ENCODE results near the gene KCNQ1. TPM values are rescaled to one million over a fixed set of nuclear protein-coding genes. Genes with fewer than 3 reads are reported as not detected.

Gene KCNQ1
- total and polyA plus RNA-seq, 2 donors (not counting 3 experiments of a cell fraction or from before 2014, with no cell fraction given) = 0.07 to 0.09 TPM

GRCh38 chr11:2537010-2537705, 92.3 kb downstream of the KCNQ1 start:
- intact Hi-C loops (cut with micrococcal nuclease) = loop anchor here (10.0 kb wide), 2 partner anchors 458 to 558 kb away; partner anchors contain the start of gene NAP1L4
- no peak for DNase-seq (ENCODE audit: low read depth, low spot score)

More at GRCh38 chr11:2537010-2537705, 92.3 kb downstream of the KCNQ1 start:
- ChIA-PET CTCF (interaction anchor here (8.5 kb wide), 1 partner anchor 349 kb away, joined by 711 read pairs; the partner anchor contains the start of gene CDKN1C), POLR2A (no interaction called here)
- Histone ChIP-seq H4K20me1 (replicated peaks; ENCODE audit: control insufficient read depth, extremely low read depth, insufficient read depth, low read length) (no peaks in the 10 kb centered on the region), H3K79me2 (ENCODE audit: control insufficient read depth, insufficient read depth, low read length) (no peaks in the 10 kb centered on the region), H3K4me3 (replicated peaks in 1 of 3; ENCODE audit: insufficient read depth in 1 of 3, low read depth in 1 of 3, low read length in 3 of 3) (no peak overlapping the region), H3K9me3 (replicated peaks; ENCODE audit: control insufficient read depth, insufficient read depth, low read length) (no peaks in the 10 kb centered on the region), H3K27me3 (ENCODE audit: control insufficient read depth in 2 of 2, insufficient read depth in 2 of 2, low read length in 2 of 2) (no peaks in the 10 kb centered on the region), H3K4me2 (ENCODE audit: insufficient read depth, low read length) (no peak overlapping the region), H3K27ac (ENCODE audit: insufficient read depth, low read depth, low read length) (no peak overlapping the region), H3K9ac (replicated peaks; ENCODE audit: extremely low read depth, insufficient read depth, low read length) (no peak overlapping the region), H3K9me1 (replicated peaks; ENCODE audit: control insufficient read depth, extremely low read depth, insufficient read depth, low read length) (no peaks in the 10 kb centered on the region), H2AFZ (ENCODE audit: low read depth, low read length) (no peak overlapping the region), H3K4me1 (ENCODE audit: control insufficient read depth, extremely low read depth, insufficient read depth, low read length) (peaks cover 9% of the 10 kb centered on the region), H3K36me3 (ENCODE audit: control insufficient read depth in 2 of 2, extremely low read depth in 1 of 2, insufficient read depth in 2 of 2, low read length in 2 of 2) (no peaks in the 10 kb centered on the region)
- dilution Hi-C loops (cut with MboI; ENCODE audit: extremely low pct_ligation_motif_present, low sequenced_read_pairs) = no loop called here
- TF ChIP-seq MAX (IDR thresholded peaks at IDR 0.05; ENCODE audit: insufficient read depth, insufficient read length) (no peak), EZH2 (IDR thresholded peaks at IDR 0.05; ENCODE audit: borderline replicate concordance, low read depth, low read length, severe bottlenecking) (no peak), MYC (IDR thresholded peaks at IDR 0.05; ENCODE audit: low read depth, low read length) (no peak), POLR2A (IDR thresholded peaks at IDR 0.05; ENCODE audit: low read depth, low read length) (no peak), JUN (IDR thresholded peaks at IDR 0.05; ENCODE audit: borderline replicate concordance, insufficient read depth, insufficient read length, low read depth) (no peak), CTCF (IDR thresholded peaks at IDR 0.05; ENCODE audit: extremely low read depth in 1 of 2, insufficient read depth in 1 of 2, low read depth in 1 of 2, low read length in 2 of 2) (no peak), POLR2AphosphoS5 (IDR thresholded peaks at IDR 0.05; ENCODE audit: insufficient read depth, low read depth, low read length) (no peak), GATA2 (IDR thresholded peaks at IDR 0.05; ENCODE audit: insufficient read depth, insufficient read length, low read depth, low read length) (no peak), FOS (IDR thresholded peaks at IDR 0.05; ENCODE audit: borderline replicate concordance, insufficient read depth, low read length) (no peak)
- no TSS peak for BruUV-seq (replicated peaks)
- no peak for FAIRE-seq
